OCI-LY1 (cell line): ENCODE data around the gene TMEM179B.
A peak's percentile ranks its signal among the peaks of the same experiment; 100 is the strongest.

ENCODE experiments used
- H2AFZ ChIP-seq: fragments of 200-600 bp; sonication (generic), shearing (Covaris generic); 2 replicates; pipeline ENCODE4 v1.6.0; 2014; ENCODE audit warnings: antibody characterized with exemption, mild to moderate bottlenecking, low read length
- H3F3A ChIP-seq: fragments of 200-600 bp; sonication (generic), shearing (Covaris generic); 2 replicates; pipeline ENCODE4 v1.6.0; 2014; ENCODE audit warnings: mild to moderate bottlenecking, antibody characterized with exemption, low read length, moderate library complexity; ENCODE audit not compliant: insufficient read depth
- H3K27ac ChIP-seq: fragments of 200-600 bp; sonication (generic); 2 replicates; pipeline ENCODE4 v1.5.1; 2014; ENCODE audit warnings: low read length, mixed run types, mild to moderate bottlenecking, low read depth; ENCODE audit not compliant: poor library complexity, severe bottlenecking
- H3K27me3 ChIP-seq: fragments of 200-600 bp; sonication (generic); 2 replicates; pipeline ENCODE4 v1.6.0; 2014; ENCODE audit warnings: antibody characterized with exemption, mild to moderate bottlenecking, low read length, moderate library complexity; ENCODE audit not compliant: insufficient read depth
- H3K36me3 ChIP-seq: fragments of 200-600 bp; sonication (generic); 2 replicates; pipeline ENCODE4 v1.6.1; 2014; ENCODE audit warnings: mild to moderate bottlenecking, antibody characterized with exemption, low read length, moderate library complexity, mixed read lengths; ENCODE audit not compliant: insufficient read depth
- H3K4me1 ChIP-seq: fragments of 200-600 bp; sonication (generic); 2 replicates; pipeline ENCODE4 v1.5.1; 2014; ENCODE audit warnings: mild to moderate bottlenecking, low read length, moderate library complexity; ENCODE audit not compliant: insufficient read depth, severe bottlenecking
- H3K4me2 ChIP-seq: fragments of 200-600 bp; sonication (generic), shearing (Covaris generic); 2 replicates; pipeline ENCODE4 v1.6.1; 2014; ENCODE audit warnings: low read length
- H3K4me3 ChIP-seq: fragments of 200-600 bp; sonication (generic); 2 replicates; pipeline ENCODE4 v1.5.1; 2014; ENCODE audit warnings: low read length, low read depth, mild to moderate bottlenecking, mixed read lengths; ENCODE audit not compliant: poor library complexity, severe bottlenecking
- H3K79me2 ChIP-seq: fragments of 200-600 bp; shearing (Covaris generic); 2 replicates; pipeline ENCODE4 v1.6.1; 2016; ENCODE audit warnings: mixed run types, low read length, mixed read lengths; ENCODE audit not compliant: insufficient read depth
- H3K9ac ChIP-seq: fragments of 200-600 bp; sonication (generic), shearing (Covaris generic); 2 replicates; pipeline ENCODE4 v1.6.1; 2014; ENCODE audit warnings: mild to moderate bottlenecking, low read length, mixed read lengths
- H3K9me2 ChIP-seq: fragments of 200-600 bp; sonication (generic), shearing (Covaris generic); 2 replicates; pipeline ENCODE4 v1.6.1; 2014; ENCODE audit warnings: low read depth, mild to moderate bottlenecking, low read length, mixed read lengths
- H3K9me3 ChIP-seq: fragments of 200-600 bp; shearing (Covaris generic); 2 replicates; pipeline ENCODE4 v1.6.1; 2014; ENCODE audit warnings: low read length, mixed read lengths
- H4K20me1 ChIP-seq: fragments of 200-600 bp; sonication (generic), shearing (Covaris generic); 2 replicates; pipeline ENCODE4 v1.6.0; 2016; ENCODE audit warnings: mild to moderate bottlenecking, low read length; ENCODE audit not compliant: insufficient read depth
- CTCF ChIP-seq: fragments of 200-600 bp; sonication (generic), shearing (Covaris generic); IDR thresholded peaks from 2 replicates; pipeline ENCODE4 v1.5.1; 2017; ENCODE audit warnings: mild to moderate bottlenecking, antibody characterized with exemption, low read length, moderate library complexity, mixed read lengths
- EZH2 ChIP-seq: fragments of 200-600 bp; sonication (generic), shearing (Covaris generic); IDR thresholded peaks from 2 replicates; pipeline ENCODE4 v1.8.0; 2017; ENCODE audit warnings: borderline replicate concordance, mixed run types, mild to moderate bottlenecking, antibody characterized with exemption, low read length, moderate library complexity, mixed read lengths

TMEM179B gene

GRCh38 chr11:62830904-62831519 is 43.8 kb downstream of the TMEM179B start:
- no peaks in the 10 kb centered on the region for H3K27me3 ChIP-seq
- peaks cover 13% of the 10 kb centered on the region for H3K79me2 ChIP-seq
- H3K9me2 ChIP-seq, result no peaks in the 10 kb centered on the region
- peaks cover 42% of the 10 kb centered on the region for H3K36me3 ChIP-seq
- H3K4me2 ChIP-seq, result peak overlapping the region; percentile 81
- peaks cover 22% of the 10 kb centered on the region for H3K4me1 ChIP-seq
- H4K20me1 ChIP-seq, result no peaks in the 10 kb centered on the region
- H3K4me3 ChIP-seq, result peak overlapping the region; percentile 81
- peak overlapping the region; percentile 56 for H3K27ac ChIP-seq
- H3F3A ChIP-seq, result no peaks in the 10 kb centered on the region
- H3K9me3 ChIP-seq, result no peaks in the 10 kb centered on the region
- peak overlapping the region; percentile 81 for H3K9ac ChIP-seq
- H2AFZ ChIP-seq, result no peak overlapping the region
- no peak for TF ChIP-seq CTCF
- no peak for TF ChIP-seq EZH2

- H3K27ac ChIP-seq, result peak within 1 kb of the TSS; percentile 65
- no peaks in the 10 kb centered on the region for H3K9me2 ChIP-seq
- H3K4me1 ChIP-seq, result peaks cover 22% of the 10 kb centered on the region
- peaks cover 47% of the 10 kb centered on the region for H3K36me3 ChIP-seq
- peak within 1 kb of the TSS; percentile 81 for H3K4me2 ChIP-seq
- H4K20me1 ChIP-seq, result no peaks in the 10 kb centered on the region
- TF ChIP-seq EZH2 (no peak), CTCF (no peak)
- H3K9me3 ChIP-seq, result no peaks in the 10 kb centered on the region
- no peaks in the 10 kb centered on the region for H3F3A ChIP-seq
- peaks cover 13% of the 10 kb centered on the region for H3K79me2 ChIP-seq
- peak within 1 kb of the TSS; percentile 81 for H3K4me3 ChIP-seq
- no peak within 1 kb of the TSS for H2AFZ ChIP-seq
- no peaks in the 10 kb centered on the region for H3K27me3 ChIP-seq
- H3K9ac ChIP-seq, result peak within 1 kb of the TSS; percentile 81
These were observed 44.5 kb downstream of the TMEM179B start, which contains the start of gene STX5 for GRCh38 chr11:62831520-62832335. Gene STX5 (minus strand): TSS chr11:62832051. CDS start chr11:62831243, 808 bp downstream.

- Histone ChIP-seq H3K36me3 (peaks cover 46% of the 10 kb centered on the region), H3K4me3 (peak within 1 kb of the TSS; percentile 81), H4K20me1 (no peaks in the 10 kb centered on the region), H3K9ac (peak within 1 kb of the TSS; percentile 81), H3K27ac (peak within 1 kb of the TSS; percentile 65), H3K4me1 (peaks cover 24% of the 10 kb centered on the region), H3K4me2 (peak within 1 kb of the TSS; percentile 66), H3K27me3 (no peaks in the 10 kb centered on the region), H3K79me2 (peaks cover 15% of the 10 kb centered on the region), H2AFZ (no peak within 1 kb of the TSS), H3F3A (no peaks in the 10 kb centered on the region), H3K9me3 (no peaks in the 10 kb centered on the region), H3K9me2 (no peaks in the 10 kb centered on the region)
- TF ChIP-seq EZH2 (no peak), CTCF (no peak)
These were observed 45.4 kb downstream of the TMEM179B start, which contains the start of gene TEX54 for GRCh38 chr11:62832336-62833234. Gene TEX54 (minus strand): TSS chr11:62832841.
